ENCODE measurements around the gene VEPH1.
"Not testable (repeated sequence)": the region's sequence is repeated elsewhere in the genome, so short reads cannot be mapped to it uniquely, and the experiment has no call there.

DNA sequence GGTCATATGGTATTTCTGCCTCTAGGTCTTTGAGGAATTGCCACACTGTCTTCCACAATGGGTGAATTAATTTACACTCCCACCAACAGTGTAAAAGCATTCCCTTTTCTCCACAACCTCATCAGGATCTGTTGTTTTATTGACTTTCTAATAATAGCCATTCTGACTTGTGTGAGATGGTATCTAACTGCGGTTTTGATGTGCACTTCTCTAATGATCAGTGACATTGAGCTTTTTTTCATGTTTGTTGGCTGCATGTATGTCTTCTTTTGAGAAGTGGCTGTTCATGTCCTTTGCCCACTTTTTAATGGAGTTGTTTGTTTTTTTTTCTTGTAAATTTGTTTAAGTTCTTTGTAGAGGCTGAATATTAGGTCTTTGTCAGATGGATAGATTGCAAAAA is 178.3 kb downstream of the VEPH1 start:
- TF ChIP-seq RAD21 (conservative IDR thresholded peaks at IDR 0.05 in 1 of 2, IDR thresholded peaks at IDR 0.05 in 1 of 2); CBX2 (IDR thresholded peaks at IDR 0.05; ENCODE audit: borderline replicate concordance, low read depth); RCOR1 (IDR thresholded peaks at IDR 0.05; ENCODE audit: low read depth, low read length); POLR2A (IDR thresholded peaks at IDR 0.05; ENCODE audit: low read length); MAFK (IDR thresholded peaks at IDR 0.05; ENCODE audit: partially characterized antibody); EHMT2 (IDR thresholded peaks at IDR 0.05; ENCODE audit: low read depth): not testable (repeated sequence)
- TF ChIP-seq, protein P1, sequence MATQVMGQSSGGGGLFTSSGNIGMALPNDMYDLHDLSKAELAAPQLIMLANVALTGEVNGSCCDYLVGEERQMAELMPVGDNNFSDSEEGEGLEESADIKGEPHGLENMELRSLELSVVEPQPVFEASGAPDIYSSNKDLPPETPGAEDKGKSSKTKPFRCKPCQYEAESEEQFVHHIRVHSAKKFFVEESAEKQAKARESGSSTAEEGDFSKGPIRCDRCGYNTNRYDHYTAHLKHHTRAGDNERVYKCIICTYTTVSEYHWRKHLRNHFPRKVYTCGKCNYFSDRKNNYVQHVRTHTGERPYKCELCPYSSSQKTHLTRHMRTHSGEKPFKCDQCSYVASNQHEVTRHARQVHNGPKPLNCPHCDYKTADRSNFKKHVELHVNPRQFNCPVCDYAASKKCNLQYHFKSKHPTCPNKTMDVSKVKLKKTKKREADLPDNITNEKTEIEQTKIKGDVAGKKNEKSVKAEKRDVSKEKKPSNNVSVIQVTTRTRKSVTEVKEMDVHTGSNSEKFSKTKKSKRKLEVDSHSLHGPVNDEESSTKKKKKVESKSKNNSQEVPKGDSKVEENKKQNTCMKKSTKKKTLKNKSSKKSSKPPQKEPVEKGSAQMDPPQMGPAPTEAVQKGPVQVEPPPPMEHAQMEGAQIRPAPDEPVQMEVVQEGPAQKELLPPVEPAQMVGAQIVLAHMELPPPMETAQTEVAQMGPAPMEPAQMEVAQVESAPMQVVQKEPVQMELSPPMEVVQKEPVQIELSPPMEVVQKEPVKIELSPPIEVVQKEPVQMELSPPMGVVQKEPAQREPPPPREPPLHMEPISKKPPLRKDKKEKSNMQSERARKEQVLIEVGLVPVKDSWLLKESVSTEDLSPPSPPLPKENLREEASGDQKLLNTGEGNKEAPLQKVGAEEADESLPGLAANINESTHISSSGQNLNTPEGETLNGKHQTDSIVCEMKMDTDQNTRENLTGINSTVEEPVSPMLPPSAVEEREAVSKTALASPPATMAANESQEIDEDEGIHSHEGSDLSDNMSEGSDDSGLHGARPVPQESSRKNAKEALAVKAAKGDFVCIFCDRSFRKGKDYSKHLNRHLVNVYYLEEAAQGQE (IDR thresholded peaks at IDR 0.05) = not testable (repeated sequence)
- TF ChIP-seq, protein P2, sequence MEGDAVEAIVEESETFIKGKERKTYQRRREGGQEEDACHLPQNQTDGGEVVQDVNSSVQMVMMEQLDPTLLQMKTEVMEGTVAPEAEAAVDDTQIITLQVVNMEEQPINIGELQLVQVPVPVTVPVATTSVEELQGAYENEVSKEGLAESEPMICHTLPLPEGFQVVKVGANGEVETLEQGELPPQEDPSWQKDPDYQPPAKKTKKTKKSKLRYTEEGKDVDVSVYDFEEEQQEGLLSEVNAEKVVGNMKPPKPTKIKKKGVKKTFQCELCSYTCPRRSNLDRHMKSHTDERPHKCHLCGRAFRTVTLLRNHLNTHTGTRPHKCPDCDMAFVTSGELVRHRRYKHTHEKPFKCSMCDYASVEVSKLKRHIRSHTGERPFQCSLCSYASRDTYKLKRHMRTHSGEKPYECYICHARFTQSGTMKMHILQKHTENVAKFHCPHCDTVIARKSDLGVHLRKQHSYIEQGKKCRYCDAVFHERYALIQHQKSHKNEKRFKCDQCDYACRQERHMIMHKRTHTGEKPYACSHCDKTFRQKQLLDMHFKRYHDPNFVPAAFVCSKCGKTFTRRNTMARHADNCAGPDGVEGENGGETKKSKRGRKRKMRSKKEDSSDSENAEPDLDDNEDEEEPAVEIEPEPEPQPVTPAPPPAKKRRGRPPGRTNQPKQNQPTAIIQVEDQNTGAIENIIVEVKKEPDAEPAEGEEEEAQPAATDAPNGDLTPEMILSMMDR (IDR thresholded peaks at IDR 0.05) = not testable (repeated sequence)

All from A549 (cell line).